GM23338 (cell line): ENCODE data around the gene LRBA.

Experiments
- CTCF ChIP-seq, 2 experiments: fragments of 200-600 bp in 1 of 2; sonication (generic) in 1 of 2; conservative IDR thresholded peaks; 2 replicates each; pipeline versions ENCODE4 v1.5.1 to v1.6.1; 2016 to 2017; ENCODE audit warnings: antibody characterized with exemption in 2 of 2, low read depth in 2 of 2, mild to moderate bottlenecking in 2 of 2, moderate library complexity in 1 of 2
- EZH2 ChIP-seq: fragments of 200-600 bp; sonication (generic); IDR thresholded peaks from one replicate; pipeline ENCODE4 v1.8.0; 2017; ENCODE audit warnings: antibody characterized with exemption, mild to moderate bottlenecking, low read depth; ENCODE audit not compliant: unreplicated experiment
- EZH2phosphoT487 ChIP-seq: fragments of 200-600 bp; sonication (generic); IDR thresholded peaks from one replicate; pipeline ENCODE4 v1.8.1; 2018; ENCODE audit warnings: antibody characterized with exemption; ENCODE audit not compliant: unreplicated experiment
- JUNB ChIP-seq: IDR thresholded peaks from one replicate; pipeline ENCODE4 v1.6.1; 2016; ENCODE audit warnings: antibody characterized with exemption; ENCODE audit not compliant: unreplicated experiment
- NANOG ChIP-seq: IDR thresholded peaks from 2 replicates; pipeline ENCODE4 v1.6.1; 2016; ENCODE audit warnings: antibody characterized with exemption, borderline replicate concordance
- POLR2AphosphoS5 ChIP-seq: IDR thresholded peaks from 2 replicates; pipeline ENCODE4 v1.6.1; 2016; ENCODE audit warnings: antibody characterized with exemption, low read depth
- REST ChIP-seq: IDR thresholded peaks from one replicate; pipeline ENCODE4 v1.6.1; 2018; ENCODE audit warnings: antibody characterized with exemption; ENCODE audit not compliant: unreplicated experiment
- STAT1 ChIP-seq: IDR thresholded peaks from one replicate; pipeline ENCODE4 v1.6.1; 2016; ENCODE audit warnings: antibody characterized with exemption; ENCODE audit not compliant: unreplicated experiment
- ZNF462 ChIP-seq: fragments of 250-450 bp; sonication (Bioruptor Pico); IDR thresholded peaks from 2 replicates; pipeline ENCODE4 v1.5.0; 2020; ENCODE audit warnings: mild to moderate bottlenecking, moderate library complexity

GRCh38 chr4:150493851-150494250, 521.2 kb downstream of the LRBA start:
- TF ChIP-seq POLR2AphosphoS5, result no peak
- TF ChIP-seq CTCF (conservative IDR thresholded peaks at IDR 0.05; ENCODE audit: low read depth in 2 of 2), result no peak
- TF ChIP-seq EZH2, result no peak
- no peak for TF ChIP-seq NANOG
- no peak for TF ChIP-seq REST
- no peak for TF ChIP-seq EZH2phosphoT487
- no peak for TF ChIP-seq JUNB
- no peak for TF ChIP-seq ZNF462 (CRISPR knock-in tag)
- no peak for TF ChIP-seq STAT1
